HG03175 (cell line): ENCODE data around the gene ENTPD6.
"Not testable (repeated sequence)": the region's sequence is repeated elsewhere in the genome, so short reads cannot be mapped to it uniquely, and the experiment has no call there.

Experiments used
- ATAC-seq: cut with Tn5 transposase; IDR thresholded peaks from one replicate; pipeline ENCODE4 v1.9.1; 2021; ENCODE audit warnings: mild to moderate bottlenecking, moderate library complexity; ENCODE audit not compliant: unreplicated experiment

The ENTPD6 gene

DNA sequence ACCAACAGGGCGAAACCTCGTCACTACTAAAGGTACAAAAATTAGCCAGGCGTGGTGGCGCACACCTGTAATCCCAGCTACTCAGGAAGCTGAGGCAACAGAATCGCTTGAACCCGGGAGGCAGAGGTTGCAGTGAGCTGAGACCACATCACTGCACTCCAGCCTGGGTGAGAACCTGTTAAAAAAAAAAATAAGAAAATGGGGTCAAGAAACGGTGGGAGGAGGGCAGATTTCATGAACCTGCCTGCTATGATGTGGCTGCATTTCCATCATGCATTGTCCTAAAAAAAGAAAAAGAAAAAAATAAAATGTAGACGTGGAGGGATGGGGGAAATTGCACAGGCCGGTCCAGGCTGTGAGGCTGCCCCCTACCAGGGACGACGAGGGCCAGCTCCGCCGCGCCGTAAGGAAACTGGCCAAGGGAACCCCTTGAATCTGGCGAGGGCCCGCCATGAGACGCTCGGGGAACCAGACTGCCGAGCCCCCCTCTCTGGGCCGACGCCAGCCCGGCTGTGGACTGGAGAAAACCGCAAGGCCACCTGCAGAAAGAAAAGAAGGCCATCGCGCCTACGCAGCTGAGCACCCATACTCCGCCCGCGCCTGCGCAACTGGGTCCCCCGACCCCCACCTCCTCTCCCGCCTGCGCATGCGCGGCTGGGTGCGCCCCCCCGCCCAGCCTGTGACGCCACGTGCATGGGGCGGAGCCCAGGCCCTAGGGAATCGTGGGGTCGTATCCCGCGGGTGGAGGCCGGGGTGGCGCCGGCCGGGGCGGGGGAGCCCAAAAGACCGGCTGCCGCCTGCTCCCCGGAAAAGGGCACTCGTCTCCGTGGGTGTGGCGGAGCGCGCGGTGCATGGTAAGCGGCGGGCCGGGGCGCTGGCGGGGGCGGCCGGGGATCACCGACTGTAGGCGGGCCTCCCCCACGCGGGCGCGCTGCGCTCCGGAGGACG lies at the start of gene ENTPD6:
Gene ENTPD6 (plus strand): TSS at position 699 of the 948 bp plus-strand sequence. CDS start 10,825 bp downstream, outside the sequence.
- peak; percentile 79 for ATAC-seq

DNA sequence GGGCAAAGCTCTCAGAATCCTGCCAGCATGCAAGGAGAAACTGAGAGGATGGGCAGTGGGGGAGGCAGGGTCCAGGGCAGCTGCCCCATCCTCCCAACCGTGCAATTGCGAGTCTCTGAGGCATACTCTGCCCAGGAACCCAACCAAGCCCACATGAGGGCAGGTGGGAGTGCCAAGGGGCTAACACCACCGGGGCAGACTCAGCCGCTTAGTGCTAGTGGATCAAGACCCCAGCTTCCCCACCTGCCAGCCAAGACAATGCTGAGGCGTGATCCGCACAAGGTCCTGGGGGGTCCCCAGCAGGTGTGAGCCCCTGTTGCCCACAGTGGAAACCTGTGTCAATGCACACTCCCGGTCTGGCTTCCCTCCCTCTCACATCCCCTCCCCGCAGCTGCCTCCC lies 48.5 kb upstream of the ENTPD6 start:
- no peak for ATAC-seq

DNA sequence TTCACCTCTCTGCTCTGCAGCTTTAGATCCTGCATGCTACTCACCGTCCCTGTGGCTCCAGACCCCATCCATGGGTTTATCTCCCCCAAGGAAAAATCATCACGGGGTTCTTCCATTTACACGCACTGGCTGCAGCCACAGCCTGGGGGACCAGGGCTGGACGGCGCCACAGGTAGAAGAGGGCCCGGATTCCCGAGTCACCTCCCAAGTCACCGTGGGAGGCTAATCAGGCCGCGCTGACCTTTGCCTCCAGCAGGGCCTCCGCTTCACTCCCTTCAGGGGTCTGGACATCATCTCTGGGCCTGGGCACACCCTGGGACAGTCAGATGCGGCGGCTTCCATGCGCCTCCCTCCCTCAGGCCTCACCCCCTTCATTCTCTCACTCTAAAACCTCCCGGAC lies 47.8 kb upstream of the ENTPD6 start:
- no peak for ATAC-seq

DNA sequence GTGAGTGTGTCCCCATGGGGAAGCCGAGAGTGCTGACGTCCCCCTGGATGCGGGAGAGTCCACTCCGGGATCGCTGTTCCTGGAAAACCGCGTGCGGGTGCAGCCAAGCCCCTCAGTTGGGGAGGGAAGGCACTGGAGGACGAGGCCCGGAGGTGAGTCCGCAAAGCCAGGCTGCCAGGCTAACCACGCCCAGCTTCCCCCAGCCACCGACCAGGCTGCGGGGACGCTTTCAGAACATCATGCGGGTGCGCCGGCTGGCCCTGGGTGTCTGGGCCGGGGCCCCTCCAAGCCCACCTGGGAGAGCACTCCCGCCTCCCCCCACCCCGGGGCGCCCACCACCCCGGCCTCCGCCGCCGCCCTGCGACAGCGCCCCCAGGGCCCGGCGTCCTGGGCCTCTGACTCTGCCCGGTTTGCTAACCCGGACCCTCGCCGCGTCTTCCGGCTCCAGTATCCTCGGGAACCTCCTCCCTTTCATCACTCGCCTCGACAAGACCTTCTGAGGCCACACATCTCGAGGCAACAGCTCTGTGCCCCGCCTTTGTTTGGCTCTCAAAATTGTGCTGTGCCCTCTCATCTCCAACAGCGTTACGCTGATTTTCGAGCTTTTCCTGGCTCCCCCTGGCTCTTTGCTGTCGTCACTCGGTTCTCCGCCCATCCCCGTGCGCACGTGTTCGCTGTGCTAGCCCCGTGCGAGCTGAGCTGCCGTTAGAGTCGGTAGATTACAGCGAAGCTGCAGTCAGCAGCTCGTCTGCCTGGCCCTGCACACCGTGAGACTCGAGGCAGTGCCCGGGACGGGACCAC lies 47.1 kb upstream of the ENTPD6 start:
- no peak for ATAC-seq

DNA sequence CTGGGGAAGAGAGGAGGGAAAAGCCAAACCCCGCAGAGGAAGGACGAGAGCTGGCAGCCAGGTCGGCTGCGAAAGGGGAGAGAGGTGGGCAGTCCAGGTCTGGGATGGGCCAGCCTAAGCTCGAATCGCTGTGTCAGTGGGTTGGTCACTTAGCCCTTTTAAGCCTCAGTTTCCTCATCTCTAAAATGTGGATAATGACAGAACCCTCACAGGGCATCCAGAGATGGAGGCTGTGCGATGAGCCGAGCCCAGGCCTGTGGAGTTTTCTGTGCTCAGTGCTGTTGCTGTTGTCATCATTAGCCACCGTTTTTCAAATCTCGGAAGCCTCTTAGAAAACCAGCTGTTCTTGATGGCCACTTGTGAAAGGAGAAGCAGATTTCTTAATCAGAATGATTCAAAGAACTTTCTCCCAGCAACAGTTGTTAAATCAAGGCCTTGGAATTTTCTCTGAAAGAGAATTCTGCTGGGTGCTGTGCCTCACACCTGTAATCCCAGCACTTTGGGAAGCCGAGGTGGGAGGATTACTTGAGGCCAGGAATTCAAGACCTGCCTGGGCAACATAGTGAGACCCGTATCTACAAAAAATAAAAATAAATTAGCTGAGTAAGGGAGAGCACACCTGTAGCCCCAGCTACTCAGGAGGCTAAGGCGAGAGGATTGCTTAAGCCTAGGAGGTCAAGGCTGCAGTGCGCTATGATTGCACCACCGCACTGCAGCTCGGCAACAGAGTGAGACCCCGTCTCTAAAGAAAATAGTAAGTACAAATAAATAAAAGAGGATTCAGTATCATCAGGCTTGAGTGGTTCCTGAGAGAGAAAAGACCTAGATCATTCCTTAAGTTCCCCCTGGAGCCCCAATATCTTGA lies 46.3 kb upstream of the ENTPD6 start:
- no peak for ATAC-seq

DNA sequence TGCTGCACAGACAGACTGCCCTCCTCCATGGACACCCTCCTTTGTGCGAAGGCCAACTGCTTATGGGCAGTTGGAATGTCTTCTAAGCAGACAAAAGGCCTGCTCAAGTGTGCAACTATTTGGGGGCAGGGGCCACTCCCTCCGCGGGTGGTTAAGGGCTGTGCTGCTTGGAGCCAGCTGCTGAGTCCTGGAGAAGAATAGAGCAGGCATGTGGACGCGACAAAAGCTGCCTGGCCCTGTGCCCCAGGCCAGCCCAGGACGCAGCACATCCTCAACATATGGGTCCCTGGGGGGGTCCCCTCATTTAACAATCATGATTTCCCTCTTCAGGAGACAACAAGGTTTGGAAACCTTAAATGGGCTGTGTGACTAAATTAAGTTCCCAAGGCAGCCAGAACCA lies 45.5 kb upstream of the ENTPD6 start:
- no peak for ATAC-seq

DNA sequence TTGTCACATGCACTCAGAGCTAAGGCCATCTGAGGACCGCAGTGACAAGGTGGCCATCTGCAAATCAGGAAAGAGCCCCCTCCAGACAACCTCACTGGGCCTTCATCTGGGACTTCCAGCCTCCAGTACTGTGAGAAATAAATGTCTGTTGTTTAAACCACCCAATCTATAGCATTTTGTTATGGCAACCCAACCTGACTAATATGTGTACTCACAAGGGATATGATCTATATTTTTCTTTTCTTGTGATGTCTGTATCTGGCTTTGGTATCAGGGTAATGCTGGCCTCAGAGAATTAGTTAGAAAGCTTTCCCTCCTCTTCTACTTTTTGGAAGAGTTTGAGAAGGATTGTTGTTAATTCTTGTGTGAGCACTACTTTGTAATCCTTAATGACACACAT lies 37.5 kb upstream of the ENTPD6 start:
- no peak for ATAC-seq

DNA sequence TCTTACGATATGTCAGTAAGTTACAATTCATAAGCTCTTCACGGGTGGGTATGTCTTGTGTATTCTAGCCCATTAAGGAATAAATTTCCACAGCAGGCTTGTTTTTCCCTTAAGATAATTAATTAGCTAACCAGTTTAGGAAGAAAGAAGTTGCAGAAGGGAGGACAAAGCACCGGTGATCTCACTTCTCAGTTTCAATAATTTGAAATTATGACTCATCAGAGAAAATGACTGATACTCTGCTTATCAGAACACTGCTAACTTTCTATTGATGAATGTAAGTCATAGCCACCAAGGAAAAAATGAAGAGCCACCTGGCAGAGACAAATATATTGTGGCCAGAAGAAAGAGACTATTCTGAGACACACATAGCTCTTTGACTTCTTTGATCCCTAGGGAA lies 35.0 kb upstream of the ENTPD6 start:
- peak; percentile 75 for ATAC-seq

DNA sequence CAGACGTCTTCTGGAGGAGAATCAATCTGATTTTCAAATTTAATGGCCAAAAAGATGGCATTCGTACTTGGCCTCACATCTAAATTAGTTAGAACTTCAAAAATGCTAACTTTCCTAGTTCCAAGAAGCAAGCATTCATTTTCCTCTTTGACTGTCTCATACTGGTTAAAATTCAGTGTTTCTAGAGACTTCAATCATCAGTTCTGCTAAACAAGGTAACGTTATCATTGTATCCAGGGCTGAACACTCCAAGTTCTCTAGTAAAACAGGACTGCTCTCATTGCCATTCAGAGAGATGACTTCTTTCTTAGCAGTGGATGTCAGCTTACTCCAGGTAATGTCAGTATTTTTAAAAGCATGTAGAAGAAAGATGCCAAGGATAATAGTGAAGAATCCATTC lies 34.6 kb upstream of the ENTPD6 start:
- ATAC-seq: no peak

DNA sequence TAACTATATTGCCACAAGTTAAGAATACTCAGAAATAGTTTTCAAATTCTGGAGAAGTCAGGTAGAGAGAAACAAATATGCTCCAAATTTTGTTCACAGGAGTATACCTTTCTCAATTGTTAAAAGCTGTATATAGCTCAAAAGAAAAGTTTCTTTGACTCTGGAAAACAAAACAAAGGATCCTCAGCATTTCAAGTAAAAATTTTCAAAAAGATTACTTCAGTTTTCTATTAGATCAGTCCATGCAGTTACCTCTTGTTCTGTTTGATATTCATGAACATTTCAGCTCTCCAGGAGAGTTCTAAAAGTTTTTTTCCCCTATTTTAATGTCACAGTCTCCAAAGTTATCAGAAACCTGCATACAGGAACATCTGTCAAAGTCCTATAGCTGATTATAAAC lies 30.4 kb upstream of the ENTPD6 start:
- no peak for ATAC-seq

DNA sequence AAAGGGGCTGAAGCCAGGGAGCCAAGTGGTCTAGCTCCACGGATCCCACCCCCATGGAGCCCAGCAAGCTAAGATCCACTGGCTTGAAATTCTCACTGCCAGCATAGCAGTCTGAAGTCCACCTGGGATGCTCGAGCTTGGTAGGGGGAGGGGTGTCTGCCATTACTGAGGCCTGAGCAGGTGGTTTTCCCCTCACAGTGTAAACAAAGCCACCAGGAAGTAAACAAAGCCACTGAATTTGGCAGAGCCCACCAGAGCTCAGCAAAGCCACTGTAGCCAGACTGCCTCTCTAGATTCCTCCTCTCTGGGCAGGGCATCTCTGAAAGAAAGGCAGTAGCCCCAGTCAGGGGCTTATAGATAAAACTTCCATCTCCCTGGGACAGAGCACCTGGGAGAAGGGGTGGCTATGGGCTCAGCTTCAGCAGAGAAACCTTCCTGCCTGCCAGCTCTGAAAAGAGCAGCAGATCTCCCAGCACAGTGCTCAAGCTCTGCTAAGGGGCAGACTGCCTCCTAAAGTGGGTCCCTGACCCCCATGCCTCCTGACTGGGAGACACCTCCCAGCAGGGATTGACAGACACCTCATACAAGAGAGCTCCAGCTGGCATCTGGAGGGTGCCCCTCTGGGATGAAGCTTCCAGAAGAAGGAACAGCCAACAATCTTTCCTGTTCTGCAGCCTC lies 29.3 kb upstream of the ENTPD6 start:
- ATAC-seq: not testable (repeated sequence)

DNA sequence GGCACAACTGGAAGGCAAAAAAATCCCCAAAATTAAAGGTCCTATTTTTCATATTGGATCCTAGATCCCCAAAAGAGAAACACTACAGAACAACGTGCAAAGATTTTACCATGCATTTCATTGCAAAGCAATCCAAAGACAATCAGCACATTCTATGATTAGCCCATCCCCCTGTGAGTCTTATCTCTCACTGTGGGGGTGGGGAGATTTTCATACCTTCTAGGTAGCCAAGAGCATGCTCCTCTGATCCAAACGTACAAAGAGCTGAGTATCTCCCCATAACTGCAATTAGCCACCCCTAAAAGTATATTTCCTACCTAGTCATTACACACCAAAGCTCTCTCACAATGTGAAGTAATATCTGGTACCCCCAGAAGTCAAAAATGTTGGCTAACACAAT lies 22.2 kb upstream of the ENTPD6 start:
- ATAC-seq: no peak

DNA sequence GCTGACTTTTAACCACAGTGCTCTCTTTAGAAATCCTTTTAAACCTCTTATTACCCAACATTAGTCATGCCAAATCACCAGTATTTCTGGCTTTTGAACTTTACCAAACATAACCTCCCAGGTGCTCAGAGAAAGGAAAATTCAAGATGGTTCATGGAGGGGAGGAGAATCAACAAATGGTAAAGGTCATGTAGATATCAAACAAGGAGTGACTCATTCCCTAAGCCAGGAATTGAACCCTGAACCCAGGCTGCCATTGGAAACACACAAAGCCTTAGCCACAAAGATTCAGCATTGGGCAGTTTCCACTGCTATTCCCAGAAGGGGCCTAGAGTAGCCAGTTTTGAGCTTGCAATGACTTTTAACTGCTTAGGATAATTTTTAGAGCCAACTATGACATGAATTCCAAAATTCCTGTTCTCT lies 21.6 kb upstream of the ENTPD6 start:
- ATAC-seq: no peak

DNA sequence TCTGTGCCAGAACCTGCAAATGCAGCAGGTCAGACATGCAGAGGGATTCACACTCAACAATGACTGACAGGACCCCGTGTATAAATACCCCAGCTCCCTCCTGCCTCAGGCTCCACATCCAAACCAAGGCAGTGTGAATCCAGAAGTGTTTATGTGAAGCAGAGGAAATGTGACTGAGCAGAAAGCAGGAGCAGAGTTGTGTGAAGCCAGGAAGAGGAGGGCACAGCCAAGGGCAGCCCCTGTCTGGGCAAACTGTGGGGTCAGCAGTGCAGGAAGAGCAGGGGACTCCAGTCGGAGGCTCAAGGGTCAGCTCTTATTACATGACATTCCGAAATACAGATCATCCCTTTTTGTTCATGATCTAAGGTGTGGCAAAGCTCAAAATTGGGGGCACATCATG lies 19.3 kb upstream of the ENTPD6 start:
- no peak for ATAC-seq

DNA sequence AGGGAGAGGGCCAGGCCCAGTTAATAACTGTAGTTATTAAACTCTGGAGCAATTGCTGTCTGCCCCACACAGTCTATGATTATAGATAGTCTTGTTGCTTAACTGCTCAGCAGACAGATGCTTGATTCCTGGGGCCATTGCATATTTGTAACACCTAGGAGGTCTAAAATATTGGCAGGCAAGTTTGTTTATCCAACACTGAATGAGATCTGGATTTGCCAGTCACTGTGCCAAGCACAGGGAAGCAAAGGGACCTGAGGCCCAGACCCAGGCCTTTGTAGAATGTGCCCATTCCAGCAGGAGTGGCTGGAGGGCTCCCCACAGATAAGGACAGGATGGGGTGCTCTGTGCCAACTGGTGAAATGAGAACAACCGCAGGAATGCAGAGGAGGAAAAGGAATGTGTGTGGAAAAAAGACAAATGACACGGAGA lies 17.6 kb upstream of the ENTPD6 start:
- ATAC-seq: no peak

DNA sequence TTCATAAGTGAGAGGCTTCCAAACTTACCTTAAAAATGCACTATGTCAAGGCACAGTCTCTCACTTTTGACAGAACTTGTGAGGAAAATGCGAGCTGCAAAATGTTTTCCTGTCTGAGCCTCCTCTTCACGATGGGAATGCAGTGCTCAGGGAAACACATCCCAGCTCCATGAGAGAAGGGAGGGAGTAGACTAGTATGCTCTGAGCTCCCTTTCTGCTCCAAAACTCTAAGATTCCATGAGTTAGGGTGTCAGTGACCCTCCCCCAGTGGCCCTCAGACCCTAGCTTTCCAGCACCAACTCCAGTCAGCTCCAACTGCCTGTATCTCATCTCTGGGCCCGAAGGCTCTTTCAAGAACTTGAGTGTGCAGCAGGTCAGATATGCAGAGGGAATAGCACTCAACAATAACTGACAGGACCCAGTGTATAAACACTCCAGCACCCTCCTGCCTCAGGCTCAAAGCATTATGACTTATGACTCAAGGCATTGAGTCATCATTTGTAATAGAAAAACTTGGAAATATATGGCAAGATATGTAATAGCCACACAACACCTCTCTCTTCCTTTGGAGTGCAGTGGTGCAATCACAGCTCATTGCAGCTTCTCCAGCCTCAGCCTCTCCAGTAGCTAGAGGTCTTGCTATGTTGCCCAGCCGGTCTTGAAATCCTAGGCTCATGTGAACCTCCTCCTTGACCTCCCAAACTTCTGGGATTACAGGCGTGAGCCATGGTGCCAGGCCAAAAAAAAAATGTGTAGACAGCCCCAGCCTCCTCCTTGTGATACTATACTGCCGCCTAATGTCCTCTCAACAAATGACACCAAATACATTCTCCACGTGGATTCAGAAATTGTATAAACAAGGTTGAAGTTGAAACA lies 16.7 kb upstream of the ENTPD6 start:
- no peak for ATAC-seq

DNA sequence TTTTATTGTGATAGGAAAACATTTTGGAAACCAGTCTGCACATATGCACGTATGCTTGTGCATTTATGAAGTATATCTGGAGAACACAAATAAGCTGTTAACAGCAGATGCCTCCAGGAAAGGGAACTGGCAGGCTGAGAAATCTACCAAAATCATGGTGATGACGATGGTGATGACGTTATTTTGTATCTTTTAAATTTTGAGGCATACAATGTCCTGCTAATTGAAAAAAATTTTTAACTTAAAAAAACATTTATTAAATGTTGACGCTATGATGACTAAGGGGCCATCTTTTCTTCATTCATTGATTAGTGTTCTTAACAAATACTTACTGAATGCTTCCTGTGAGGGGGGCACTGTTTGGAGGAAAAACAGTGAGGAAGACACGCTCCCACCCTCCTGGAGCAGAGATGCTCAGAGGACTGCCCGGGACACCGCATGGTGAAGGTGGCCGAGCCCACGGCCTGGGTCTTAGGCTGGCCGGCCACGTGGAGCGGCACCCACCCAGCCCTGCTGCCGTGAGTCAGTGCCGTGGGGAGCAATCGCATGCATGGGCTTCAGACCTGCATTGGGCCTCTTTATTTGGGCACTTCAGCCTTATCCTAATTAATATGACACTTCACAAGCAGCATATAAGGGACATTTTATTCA lies 15.9 kb upstream of the ENTPD6 start:
- no peak for ATAC-seq

DNA sequence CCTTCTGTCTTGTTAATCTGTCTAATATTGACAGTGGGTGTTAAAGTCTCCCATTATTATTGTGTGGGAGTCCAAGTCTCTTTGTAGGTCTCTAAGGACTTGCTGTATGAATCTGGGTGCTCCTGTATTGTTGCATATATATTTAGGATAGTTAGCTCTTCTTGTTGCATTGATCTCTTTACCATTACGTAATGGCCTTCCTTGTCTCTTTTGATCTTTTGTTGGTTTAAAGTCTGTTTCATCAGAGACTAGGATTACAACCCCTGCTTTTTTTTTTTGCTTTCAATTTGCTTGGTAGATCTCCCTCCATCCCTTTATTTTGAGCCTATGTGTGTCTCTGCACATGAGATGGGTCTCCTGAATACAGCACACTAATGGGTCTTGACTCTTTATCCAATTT lies 11.1 kb upstream of the ENTPD6 start:
- ATAC-seq: not testable (repeated sequence)

DNA sequence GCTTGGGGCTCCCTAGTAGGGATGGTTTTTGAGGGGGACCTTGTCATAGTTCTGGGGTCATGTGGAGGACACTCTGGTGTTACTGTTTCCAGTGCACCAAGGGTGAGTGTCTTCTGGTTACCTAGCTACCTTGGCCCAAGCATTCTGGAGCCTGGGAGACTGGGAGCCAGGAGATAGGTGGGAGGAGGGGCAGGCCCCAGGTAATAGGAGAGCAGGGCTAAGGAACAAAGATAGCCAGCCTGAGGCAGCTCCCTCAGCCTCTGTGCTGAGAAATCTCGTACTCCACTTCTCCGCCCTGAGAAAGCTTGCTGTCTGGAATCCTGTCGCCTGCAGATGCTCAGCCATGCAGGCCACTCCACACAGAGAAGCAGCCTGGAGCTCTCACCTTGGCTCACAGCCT lies 8.3 kb upstream of the ENTPD6 start:
- ATAC-seq: no peak
